ENCODE data around the gene TRAPPC4. TPM values are rescaled to one million over a fixed set of nuclear protein-coding genes. Genes with fewer than 3 reads are reported as not detected.

Gene TRAPPC4
- total RNA-seq, 3 donors from 2014 or later = 52.6 to 63.7 (median 60.0) TPM

DNA sequence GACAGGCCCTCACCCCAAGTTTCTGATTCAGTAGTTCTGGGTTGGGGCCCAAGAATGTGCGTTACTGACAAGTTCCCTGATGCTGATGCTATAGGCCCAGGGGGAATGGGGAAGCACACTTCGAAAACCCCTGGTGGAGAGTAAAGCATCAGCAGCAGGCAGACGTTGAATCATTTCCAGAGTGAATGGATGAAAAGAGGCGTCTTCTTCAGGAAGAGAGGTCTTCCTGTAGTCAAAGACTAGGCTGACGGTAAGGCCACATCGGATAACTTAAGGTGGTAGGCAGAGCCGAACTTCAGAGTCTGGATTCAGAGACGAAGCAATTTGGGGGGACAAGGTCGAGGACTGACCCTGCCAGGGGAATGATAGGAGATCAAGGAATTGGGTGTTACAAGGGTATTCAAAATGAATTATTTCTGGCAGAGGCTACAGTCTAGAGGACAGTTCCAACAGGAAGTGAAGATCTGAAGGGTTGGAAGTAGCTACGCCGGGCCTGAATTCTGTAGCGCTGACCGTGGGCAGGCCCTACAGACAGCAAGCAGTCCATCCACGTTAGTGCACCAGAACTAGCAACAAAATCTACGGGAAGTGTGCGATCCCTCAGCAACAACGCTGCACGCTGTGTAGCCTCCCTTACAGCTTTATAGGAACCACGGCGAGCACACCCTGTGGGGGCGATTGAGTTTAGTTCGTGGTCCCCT lies 21.5 kb upstream of the TRAPPC4 start:
- H3K36me3 ChIP-seq = no peaks in the 10 kb centered on the region
- peak overlapping the region; percentile 81 to 83 (median 81) for H3K4me3 ChIP-seq
- peak overlapping the region; percentile 81 to 90 for H3K27ac ChIP-seq
- peaks cover 4 to 6% of the 10 kb centered on the region in 2 donors for H3K4me1 ChIP-seq
- no peaks in the 10 kb centered on the region for H3K9me3 ChIP-seq
- H3K27me3 ChIP-seq = no peaks in the 10 kb centered on the region
- intact Hi-C loops (cut with DNase I; ENCODE audit: low total_unique reads) = no loop called here
- DNase-seq (ENCODE audit: low spot score in 2 of 2) = no peak
- no peak for TF ChIP-seq POLR2AphosphoS5 (IDR thresholded peaks at IDR 0.05)
- no peak for TF ChIP-seq POLR2A (IDR thresholded peaks at IDR 0.05)
- TF ChIP-seq, protein P1, sequence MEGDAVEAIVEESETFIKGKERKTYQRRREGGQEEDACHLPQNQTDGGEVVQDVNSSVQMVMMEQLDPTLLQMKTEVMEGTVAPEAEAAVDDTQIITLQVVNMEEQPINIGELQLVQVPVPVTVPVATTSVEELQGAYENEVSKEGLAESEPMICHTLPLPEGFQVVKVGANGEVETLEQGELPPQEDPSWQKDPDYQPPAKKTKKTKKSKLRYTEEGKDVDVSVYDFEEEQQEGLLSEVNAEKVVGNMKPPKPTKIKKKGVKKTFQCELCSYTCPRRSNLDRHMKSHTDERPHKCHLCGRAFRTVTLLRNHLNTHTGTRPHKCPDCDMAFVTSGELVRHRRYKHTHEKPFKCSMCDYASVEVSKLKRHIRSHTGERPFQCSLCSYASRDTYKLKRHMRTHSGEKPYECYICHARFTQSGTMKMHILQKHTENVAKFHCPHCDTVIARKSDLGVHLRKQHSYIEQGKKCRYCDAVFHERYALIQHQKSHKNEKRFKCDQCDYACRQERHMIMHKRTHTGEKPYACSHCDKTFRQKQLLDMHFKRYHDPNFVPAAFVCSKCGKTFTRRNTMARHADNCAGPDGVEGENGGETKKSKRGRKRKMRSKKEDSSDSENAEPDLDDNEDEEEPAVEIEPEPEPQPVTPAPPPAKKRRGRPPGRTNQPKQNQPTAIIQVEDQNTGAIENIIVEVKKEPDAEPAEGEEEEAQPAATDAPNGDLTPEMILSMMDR (IDR thresholded peaks at IDR 0.05) = no peak

- peak; percentile 48 for TF ChIP-seq POLR2A (IDR thresholded peaks at IDR 0.05)
- TF ChIP-seq POLR2AphosphoS5 (IDR thresholded peaks at IDR 0.05) = peak; percentile 62 to 71 (median 68)
- TF ChIP-seq, protein P1 (IDR thresholded peaks at IDR 0.05) = peak in 2 of 3 donors; percentile 20 to 27
- intact Hi-C loops (cut with DNase I; ENCODE audit: low total_unique reads) = loop anchor here (1.0 kb wide), 1 partner anchor 8 kb away; no protein-coding TSS in a partner anchor
Observed at GRCh38 chr11:118997627-118998387, 20.8 kb upstream of the TRAPPC4 start, which contains the start of gene CENATAC. Gene CENATAC (plus strand): TSS chr11:118998138. CDS start chr11:118998198, 60 bp downstream.

DNA sequence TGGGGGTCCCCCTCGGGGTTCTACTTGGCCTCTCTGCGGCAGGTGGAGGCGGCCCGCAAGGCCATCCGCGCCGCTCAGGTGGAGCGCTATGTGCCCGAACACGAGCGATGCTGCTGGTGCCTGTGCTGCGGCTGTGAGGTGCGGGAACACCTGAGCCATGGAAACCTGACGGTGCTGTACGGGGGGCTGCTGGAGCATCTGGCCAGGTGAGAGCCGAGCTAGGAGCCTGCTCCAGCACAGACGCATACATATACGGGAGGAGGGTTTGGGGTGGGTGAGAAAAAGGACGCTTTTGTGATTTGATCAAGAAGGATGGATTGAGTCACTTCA lies 20.2 kb upstream of the TRAPPC4 start:
- peak overlapping the region; percentile 81 to 83 (median 81) for H3K4me3 ChIP-seq
- peaks cover 4 to 6% of the 10 kb centered on the region in 2 donors for H3K4me1 ChIP-seq
- H3K9me3 ChIP-seq = no peaks in the 10 kb centered on the region
- H3K36me3 ChIP-seq = no peaks in the 10 kb centered on the region
- TF ChIP-seq POLR2AphosphoS5 (IDR thresholded peaks at IDR 0.05) (no peak), POLR2A (IDR thresholded peaks at IDR 0.05) (no peak)
- TF ChIP-seq, protein P1 (IDR thresholded peaks at IDR 0.05) = no peak
- peak overlapping the region; percentile 81 to 90 for H3K27ac ChIP-seq
- no peak for DNase-seq (ENCODE audit: low spot score in 2 of 2)
- intact Hi-C loops (cut with DNase I; ENCODE audit: low total_unique reads) = loop anchor here (1.0 kb wide), 1 partner anchor 8 kb away; no protein-coding TSS in a partner anchor
- H3K27me3 ChIP-seq = no peaks in the 10 kb centered on the region

More at GRCh38 chr11:118997627-118998387, 20.8 kb upstream of the TRAPPC4 start, which contains the start of gene CENATAC:
- peak; percentile 85 to 87 for DNase-seq (ENCODE audit: low spot score in 2 of 2)
- H3K4me3 ChIP-seq = peak within 1 kb of the TSS; percentile 81 to 83 (median 81)
- peaks cover 4 to 6% of the 10 kb centered on the region in 2 donors for H3K4me1 ChIP-seq
- peak within 1 kb of the TSS; percentile 81 to 90 for H3K27ac ChIP-seq
- H3K36me3 ChIP-seq = no peaks in the 10 kb centered on the region
- H3K9me3 ChIP-seq = no peaks in the 10 kb centered on the region
- H3K27me3 ChIP-seq = no peaks in the 10 kb centered on the region

GRCh38 chr11:118998822-118999221 lies 19.7 kb upstream of the TRAPPC4 start:
- Histone ChIP-seq H3K36me3 (no peaks in the 10 kb centered on the region), H3K4me3 (peak overlapping the region; percentile 81 to 83 (median 81)), H3K27me3 (no peaks in the 10 kb centered on the region), H3K9me3 (no peaks in the 10 kb centered on the region), H3K27ac (peak overlapping the region; percentile 81 to 90), H3K4me1 (peaks cover 4 to 6% of the 10 kb centered on the region in 2 donors)
- intact Hi-C loops (cut with DNase I; ENCODE audit: low total_unique reads) = loop anchor here (1.0 kb wide), 1 partner anchor 9 kb away; no protein-coding TSS in a partner anchor
- DNase-seq (ENCODE audit: low spot score in 2 of 2) = peak in 1 of 2 donors; percentile 47
- TF ChIP-seq POLR2A (IDR thresholded peaks at IDR 0.05) (no peak), POLR2AphosphoS5 (IDR thresholded peaks at IDR 0.05) (no peak)
- TF ChIP-seq, protein P1 (IDR thresholded peaks at IDR 0.05) = no peak
